Neural progenitor cell (in vitro differentiated cells): ENCODE measurements around the gene CARS2.

Experiments
- EZH2 ChIP-seq: fragments of 200-600 bp; sonication (generic); IDR thresholded peaks from 2 replicates; pipeline ENCODE4 v1.6.1; 2017; ENCODE audit warnings: antibody characterized with exemption, mild to moderate bottlenecking, moderate library complexity
- TF ChIP-seq, protein P1 (sequence below): fragments of 200-600 bp; sonication (generic); IDR thresholded peaks from 2 replicates; pipeline ENCODE4 v1.5.1; 2017; ENCODE audit warnings: antibody characterized with exemption, mild to moderate bottlenecking

DNA sequence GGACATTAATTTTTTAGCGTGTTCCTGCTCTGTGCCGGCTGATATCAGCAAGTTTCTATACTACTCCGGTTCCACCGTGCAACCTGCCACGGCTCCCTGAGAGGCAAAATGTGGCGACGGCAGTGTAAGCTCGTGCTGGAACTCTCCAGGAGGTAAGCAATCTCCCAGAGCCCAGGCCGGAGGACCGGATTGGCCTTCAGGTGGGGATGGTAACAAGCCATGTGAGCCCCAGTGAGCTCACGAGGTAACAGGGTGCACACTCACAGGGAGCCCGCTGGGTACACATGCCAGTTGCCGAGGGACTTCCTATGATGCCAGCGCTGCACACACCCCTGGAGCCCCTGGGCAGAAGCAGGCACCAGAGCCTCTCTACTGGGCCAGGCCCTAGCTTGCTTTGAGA is 52.1 kb downstream of the CARS2 start:
- TF ChIP-seq, protein P1, sequence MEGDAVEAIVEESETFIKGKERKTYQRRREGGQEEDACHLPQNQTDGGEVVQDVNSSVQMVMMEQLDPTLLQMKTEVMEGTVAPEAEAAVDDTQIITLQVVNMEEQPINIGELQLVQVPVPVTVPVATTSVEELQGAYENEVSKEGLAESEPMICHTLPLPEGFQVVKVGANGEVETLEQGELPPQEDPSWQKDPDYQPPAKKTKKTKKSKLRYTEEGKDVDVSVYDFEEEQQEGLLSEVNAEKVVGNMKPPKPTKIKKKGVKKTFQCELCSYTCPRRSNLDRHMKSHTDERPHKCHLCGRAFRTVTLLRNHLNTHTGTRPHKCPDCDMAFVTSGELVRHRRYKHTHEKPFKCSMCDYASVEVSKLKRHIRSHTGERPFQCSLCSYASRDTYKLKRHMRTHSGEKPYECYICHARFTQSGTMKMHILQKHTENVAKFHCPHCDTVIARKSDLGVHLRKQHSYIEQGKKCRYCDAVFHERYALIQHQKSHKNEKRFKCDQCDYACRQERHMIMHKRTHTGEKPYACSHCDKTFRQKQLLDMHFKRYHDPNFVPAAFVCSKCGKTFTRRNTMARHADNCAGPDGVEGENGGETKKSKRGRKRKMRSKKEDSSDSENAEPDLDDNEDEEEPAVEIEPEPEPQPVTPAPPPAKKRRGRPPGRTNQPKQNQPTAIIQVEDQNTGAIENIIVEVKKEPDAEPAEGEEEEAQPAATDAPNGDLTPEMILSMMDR = no peak
- no peak for TF ChIP-seq EZH2
